Fibroblast of pulmonary artery (primary cell): ENCODE data around the gene ACTR3C.
A peak's percentile ranks its signal among the peaks of the same experiment; 100 is the strongest.

Experiments used
- DNase-seq: peaks from one replicate; pipeline ENCODE4 v3.0.0-alpha.2; 2010; ENCODE audit warnings: low read depth
- H3K4me3 ChIP-seq: replicated peaks from 2 replicates; pipeline ENCODE4 v1.5.1; 2011; ENCODE audit warnings: low read depth, mild to moderate bottlenecking, control low read depth, low read length, moderate library complexity
- CTCF ChIP-seq: IDR thresholded peaks from 2 replicates; pipeline ENCODE4 v1.5.1; 2011; ENCODE audit warnings: mild to moderate bottlenecking, control low read depth, low read length, inconsistent platforms; ENCODE audit errors: missing control alignments

ACTR3C gene

DNA sequence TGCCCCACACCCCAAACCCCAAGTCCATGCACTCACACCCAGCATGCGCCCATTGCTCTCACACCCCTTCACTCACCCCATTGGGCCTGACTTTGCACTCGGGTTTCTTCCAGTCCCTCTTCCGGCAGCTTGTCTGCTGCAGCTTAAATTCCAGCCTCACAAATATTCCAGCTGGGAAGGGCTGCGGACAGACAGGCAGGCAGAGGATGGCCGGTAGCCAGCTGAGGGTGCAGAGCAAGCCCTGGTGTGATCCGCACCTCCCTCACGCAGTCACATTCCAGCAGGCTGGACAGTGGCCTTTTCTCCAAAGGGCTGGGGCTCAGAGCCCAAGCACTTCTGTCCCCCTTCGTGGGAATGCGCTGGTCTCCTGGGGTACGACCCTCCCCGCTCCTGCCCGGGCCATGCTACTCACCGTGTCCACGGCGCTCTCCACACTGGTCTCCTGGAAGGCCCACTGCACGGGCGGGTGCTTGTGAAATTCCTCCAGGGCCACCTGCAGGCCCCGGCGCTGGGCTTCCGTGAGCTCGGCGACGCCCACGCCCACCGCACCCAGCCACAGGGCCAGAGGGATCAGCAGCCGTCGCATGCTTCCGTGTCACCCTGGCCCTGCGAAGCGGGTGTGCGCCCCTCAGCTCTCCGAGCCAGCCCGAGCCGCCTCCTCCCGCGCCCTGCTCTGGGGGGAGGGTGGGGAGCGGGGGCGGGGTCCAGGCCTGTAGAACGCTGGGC lies 16.8 kb upstream of the ACTR3C start:
- peak; percentile 66 for DNase-seq

GRCh38 chr7:150339409-150339809 lies 16.1 kb upstream of the ACTR3C start:
- no peak for DNase-seq
- peak overlapping the region; percentile 64 for H3K4me3 ChIP-seq
- no peak for TF ChIP-seq CTCF

More for the DNA sequence above, 16.8 kb upstream of the ACTR3C start:
- peak overlapping the region; percentile 64 for H3K4me3 ChIP-seq
- TF ChIP-seq CTCF = no peak

DNA sequence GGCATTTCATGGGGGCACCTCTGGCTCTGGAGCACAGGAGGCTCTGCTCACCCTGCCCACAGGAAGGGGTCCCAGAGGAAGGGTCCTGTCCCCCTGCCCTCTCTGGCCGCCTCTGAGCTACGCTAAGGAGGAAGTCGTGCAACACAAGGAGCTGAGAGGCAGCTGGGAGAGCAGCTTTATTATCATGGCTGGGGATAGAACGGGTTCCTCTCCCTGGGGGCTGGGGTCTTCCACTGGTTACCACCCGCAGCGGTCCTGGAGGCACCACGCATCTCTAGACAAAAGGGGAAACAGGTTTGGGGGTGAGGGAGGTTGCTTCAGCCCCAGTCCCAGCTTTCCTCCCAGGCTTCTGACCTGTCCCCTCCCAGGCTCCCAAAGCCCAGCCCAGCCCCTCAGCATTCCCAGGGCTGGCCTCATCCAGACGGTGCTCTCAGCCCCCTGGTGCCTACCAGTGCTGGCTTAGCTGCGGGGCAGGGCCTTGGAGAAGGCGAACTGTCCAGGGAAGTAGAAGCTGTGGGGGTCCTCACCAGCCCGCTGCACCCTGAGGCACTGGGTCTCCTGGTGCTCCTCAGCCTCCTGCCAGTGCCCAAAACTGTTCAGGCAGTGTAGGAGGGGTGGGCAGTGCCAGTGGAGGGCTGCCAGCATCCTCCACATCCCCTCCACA lies 15.0 kb upstream of the ACTR3C start:
- no peak for TF ChIP-seq CTCF
- no peak for DNase-seq
- H3K4me3 ChIP-seq = peak overlapping the region; percentile 64

GRCh38 chr7:150337659-150338081 lies 14.3 kb upstream of the ACTR3C start:
- no peak for DNase-seq
- TF ChIP-seq CTCF = no peak
- no peak overlapping the region for H3K4me3 ChIP-seq

DNA sequence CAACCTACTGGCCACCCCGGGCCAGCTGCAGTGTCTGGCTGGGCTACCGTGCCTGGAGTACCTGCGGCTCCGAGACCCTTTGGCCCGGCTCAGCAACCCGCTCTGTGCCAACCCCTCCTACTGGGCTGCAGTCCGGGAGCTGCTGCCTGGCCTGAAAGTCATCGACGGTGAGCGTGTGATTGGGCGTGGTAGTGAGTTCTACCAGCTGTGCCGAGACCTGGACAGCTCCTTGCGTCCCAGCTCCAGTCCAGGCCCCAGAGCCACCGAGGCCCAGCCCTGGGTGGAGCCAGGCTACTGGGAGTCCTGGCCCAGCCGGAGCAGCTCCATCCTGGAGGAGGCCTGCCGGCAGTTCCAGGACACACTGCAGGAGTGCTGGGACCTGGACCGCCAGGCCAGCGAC lies 13.8 kb upstream of the ACTR3C start:
- no peak overlapping the region for H3K4me3 ChIP-seq
- TF ChIP-seq CTCF = no peak
- no peak for DNase-seq

DNA sequence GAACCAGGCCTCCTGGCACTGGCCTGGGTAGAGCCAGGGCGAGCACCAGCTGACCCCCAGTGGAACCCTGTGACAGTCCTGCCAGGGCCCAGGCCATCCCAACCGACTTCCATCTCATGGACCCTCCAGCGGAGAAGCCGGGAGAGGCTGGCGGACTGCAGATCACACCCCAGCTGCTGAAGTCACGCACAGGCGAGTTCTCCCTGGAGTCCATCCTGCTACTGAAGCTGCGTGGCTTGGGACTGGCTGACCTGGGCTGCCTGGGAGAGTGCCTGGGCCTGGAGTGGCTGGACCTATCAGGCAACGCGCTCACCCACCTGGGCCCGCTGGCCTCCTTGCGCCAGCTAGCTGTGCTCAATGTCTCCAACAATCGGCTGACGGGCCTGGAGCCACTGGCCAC lies 13.4 kb upstream of the ACTR3C start:
- H3K4me3 ChIP-seq = no peak overlapping the region
- no peak for TF ChIP-seq CTCF
- DNase-seq = no peak

DNA sequence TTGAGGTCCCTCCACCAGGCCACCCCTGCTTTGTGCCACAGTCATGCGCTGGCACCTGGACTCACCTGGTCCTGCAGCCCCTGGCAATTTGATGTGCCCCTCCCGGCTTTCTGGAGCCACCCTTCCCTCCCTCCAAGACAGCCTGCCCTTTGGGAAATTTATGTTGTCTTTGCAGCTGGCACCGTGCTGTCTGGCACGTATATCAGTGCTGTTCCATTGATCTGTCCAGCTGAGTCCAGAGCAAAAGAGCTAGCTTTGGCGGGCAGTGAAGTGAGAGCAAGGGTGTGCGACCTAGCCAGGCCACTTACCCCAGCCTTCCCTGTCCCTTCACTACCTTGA lies 12.4 kb upstream of the ACTR3C start:
- no peak for TF ChIP-seq CTCF

More for the DNA sequence above, 12.4 kb upstream of the ACTR3C start:
- H3K4me3 ChIP-seq = no peak overlapping the region
- no peak for DNase-seq
